CD14-positive monocyte (primary cell): ENCODE measurements around the gene NEO1. TPM values are rescaled to one million over a fixed set of nuclear protein-coding genes. Genes with fewer than 3 reads are reported as not detected.

Source experiments
- DNase-seq, 3 donors: peaks; one replicate each; pipeline ENCODE4 v3.0.0-alpha.2; 2011 to 2022
- H2AFZ ChIP-seq: 2 replicates; pipeline ENCODE4 v1.6.0; 2012; ENCODE audit warnings: mild to moderate bottlenecking, low read depth, low read length, inconsistent platforms; ENCODE audit not compliant: insufficient read depth, poor library complexity, severe bottlenecking
- H3K27ac ChIP-seq, 2 donors: 1 replicate in 1 of 2; 2 replicates in 1 of 2; pipeline ENCODE4 v1.5.1; 2012 to 2013; ENCODE audit warnings: low read length in 2 of 2, control low read depth in 1 of 2, inconsistent platforms in 1 of 2, low read depth in 1 of 2, mild to moderate bottlenecking in 1 of 2
- H3K27me3 ChIP-seq, 2 donors: one replicate each; pipeline versions ENCODE4 v1.6.0 to v1.6.1; 2011 to 2013; ENCODE audit warnings: low read length in 2 of 2; ENCODE audit not compliant: control insufficient read depth in 2 of 2, insufficient read depth in 2 of 2
- H3K36me3 ChIP-seq, 2 donors: replicated peaks in 1 of 2; 1 replicate in 1 of 2; 2 replicates in 1 of 2; pipeline versions ENCODE4 v1.5.1 to v1.6.1; 2012 to 2013; ENCODE audit warnings: low read length in 2 of 2, control low read depth in 1 of 2, inconsistent platforms in 1 of 2, mild to moderate bottlenecking in 1 of 2; ENCODE audit not compliant: insufficient read depth in 2 of 2, control insufficient read depth in 1 of 2
- H3K4me1 ChIP-seq, 2 donors: 1 replicate in 1 of 2; 2 replicates in 1 of 2; pipeline versions ENCODE4 v1.5.1 to v1.6.1; 2012 to 2013; ENCODE audit warnings: low read length in 2 of 2, control low read depth in 1 of 2, inconsistent platforms in 1 of 2, mild to moderate bottlenecking in 1 of 2, moderate library complexity in 1 of 2; ENCODE audit not compliant: insufficient read depth in 2 of 2, control insufficient read depth in 1 of 2
- H3K4me2 ChIP-seq: replicated peaks from 2 replicates; pipeline ENCODE3; 2012; ENCODE audit warnings: low read length, moderate library complexity, mild to moderate bottlenecking; ENCODE audit not compliant: poor library complexity, severe bottlenecking; ENCODE audit errors: extremely low read depth
- H3K4me3 ChIP-seq, 3 experiments: fragments of 200-600 bp in 1 of 3; sonication (generic) in 1 of 3; replicated peaks in 1 of 3; 1 replicate in 2 of 3; 2 replicates in 1 of 3; pipeline ENCODE4 v1.5.1; 2011 to 2013; ENCODE audit warnings: low read length in 3 of 3, mild to moderate bottlenecking in 3 of 3, control low read depth in 2 of 3, low read depth in 2 of 3, inconsistent platforms in 1 of 3, moderate library complexity in 1 of 3
- H3K79me2 ChIP-seq: 2 replicates; pipeline ENCODE4 v1.6.0; 2012; ENCODE audit warnings: mild to moderate bottlenecking, control low read depth, inconsistent platforms, low read length, moderate library complexity; ENCODE audit not compliant: insufficient read depth
- H3K9ac ChIP-seq: 2 replicates; pipeline ENCODE4 v1.6.0; 2017; ENCODE audit warnings: low read length, mild to moderate bottlenecking; ENCODE audit not compliant: insufficient read depth, poor library complexity, severe bottlenecking
- H3K9me3 ChIP-seq, 2 donors: replicated peaks in 1 of 2; 1 replicate in 1 of 2; 2 replicates in 1 of 2; pipeline versions ENCODE4 v1.5.1 to v1.6.1; 2012 to 2013; ENCODE audit warnings: low read length in 2 of 2, control low read depth in 1 of 2; ENCODE audit not compliant: control insufficient read depth in 1 of 2, insufficient read depth in 1 of 2
- H4K20me1 ChIP-seq: 2 replicates; pipeline ENCODE4 v1.6.0; 2012; ENCODE audit warnings: mild to moderate bottlenecking, low read length, control low read depth, moderate library complexity; ENCODE audit not compliant: insufficient read depth
- H3K27ac Mint-ChIP-seq, 7 donors: one replicate each; pipeline ENCODE4 v1.8.0; 2020; ENCODE audit warnings: mild to moderate bottlenecking in 7 of 7, mixed read lengths in 7 of 7, moderate library complexity in 6 of 7, inconsistent platforms in 2 of 7
- H3K27me3 Mint-ChIP-seq, 3 donors: one replicate each; pipeline ENCODE4 v1.8.0; 2021 to 2022; ENCODE audit warnings: low read depth in 3 of 3, mild to moderate bottlenecking in 3 of 3, mixed read lengths in 3 of 3, moderate library complexity in 3 of 3, inconsistent platforms in 1 of 3
- H3K36me3 Mint-ChIP-seq, 2 donors: one replicate each; pipeline ENCODE4 v1.8.0; 2020; ENCODE audit warnings: mixed read lengths in 2 of 2, inconsistent platforms in 1 of 2, mild to moderate bottlenecking in 1 of 2
- H3K4me1 Mint-ChIP-seq: one replicate; pipeline ENCODE4 v1.8.0; 2020; ENCODE audit warnings: mild to moderate bottlenecking, mixed read lengths
- H3K4me3 Mint-ChIP-seq, 2 donors: one replicate each; pipeline ENCODE4 v1.8.0; 2020; ENCODE audit warnings: mild to moderate bottlenecking in 2 of 2, mixed read lengths in 2 of 2, moderate library complexity in 1 of 2
- H3K9me3 Mint-ChIP-seq, 7 donors: one replicate each; pipeline ENCODE4 v1.8.0; 2020 to 2022; ENCODE audit warnings: mixed read lengths in 7 of 7, mild to moderate bottlenecking in 6 of 7, moderate library complexity in 6 of 7, inconsistent platforms in 2 of 7
- CTCF ChIP-seq: fragments of 200-600 bp; IDR thresholded peaks from one replicate; pipeline ENCODE4 v1.8.0; 2022; ENCODE audit warnings: antibody characterized with exemption, mild to moderate bottlenecking
- WGBS: methylation state at CpG from one replicate; pipeline ENCODE4 v1.1.5; 2013; ENCODE audit warnings: missing lambda C conversion rate; ENCODE audit not compliant: insufficient coverage; 5-methylcytosine and 5-hydroxymethylcytosine counted together
- intact Hi-C, 2 donors: fragments of 100-400 bp; cut with micrococcal nuclease; formaldehyde crosslinking; loops; one replicate each; pipeline versions ENCODE4 v1.15.0 to v1.15.1; 2023
- polyA plus RNA-seq, 3 donors: library from polyadenylated mRNA; depleted of rRNA in 1 of 3; unstranded in 2 of 3; stranded (reverse) in 1 of 3; fragments of 300-500 nt in 2 of 3; fragments of >200 nt in 1 of 3; fragmentation: Illumina TruSeq in 2 of 3; gene quantifications; 1 replicate in 2 of 3; 2 replicates in 1 of 3; pipeline ENCODE4 v1.2.3, GENCODE V29; 2012 to 2021

The NEO1 gene
- polyA plus RNA-seq, 3 donors, result 0.03 to 0.06 TPM; not detected in 1

- Histone ChIP-seq H3K36me3 (no peaks in the 10 kb centered on the region), H3K27me3 (peaks cover 0 to 3% of the 10 kb centered on the region in 2 donors), H3K27ac (no peak overlapping the region), H3K4me1 (no peaks in the 10 kb centered on the region), H3K9me3 (no peaks in the 10 kb centered on the region), H4K20me1 (no peaks in the 10 kb centered on the region), H3K4me3 (no peak overlapping the region), H3K4me2 (no peak overlapping the region), H3K9ac (no peak overlapping the region), H2AFZ (no peak overlapping the region), H3K79me2 (no peaks in the 10 kb centered on the region)
- Mint-ChIP-seq H3K27ac (no peak overlapping the region), H3K27me3 (peaks cover 16 to 24% (median 18%) of the 10 kb centered on the region in 3 donors), H3K4me3 (no peak overlapping the region), H3K9me3 (peaks cover 0 to 4% (median 0%) of the 10 kb centered on the region in 7 donors), H3K36me3 (no peaks in the 10 kb centered on the region), H3K4me1 (no peaks in the 10 kb centered on the region)
- TF ChIP-seq CTCF, result no peak
- WGBS, result 91% methylated on average over 7 of the region's 15 CpGs
- no peak for DNase-seq
- intact Hi-C loops, result no loop called here
These were observed 278.2 kb downstream of the NEO1 start for GRCh38 chr15:73330206-73331051.

DNA sequence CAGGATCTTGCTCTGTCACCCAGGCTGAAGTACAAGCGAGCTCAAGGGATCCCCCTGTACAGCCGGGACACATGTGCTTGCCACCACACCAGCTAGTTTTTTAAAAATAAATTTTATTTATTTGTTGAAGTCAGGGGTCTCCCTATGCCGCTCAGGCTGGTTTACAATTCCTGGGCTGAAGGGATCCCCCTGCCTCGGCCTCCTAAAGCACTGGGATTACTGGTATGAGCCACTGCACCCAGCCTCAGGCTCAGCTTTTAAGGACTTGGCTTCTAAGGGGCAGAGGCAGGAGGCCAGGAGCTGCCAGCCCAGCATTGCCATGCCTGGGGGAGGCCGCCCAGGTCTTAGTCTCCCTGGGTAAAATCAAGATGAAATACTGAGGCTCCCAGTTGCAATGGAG, 279.2 kb downstream of the NEO1 start:
- Mint-ChIP-seq H3K4me3 (no peak overlapping the region), H3K27me3 (peaks cover 13 to 17% (median 15%) of the 10 kb centered on the region in 3 donors), H3K27ac (no peak overlapping the region), H3K9me3 (peaks cover 0 to 2% (median 0%) of the 10 kb centered on the region in 7 donors), H3K4me1 (no peaks in the 10 kb centered on the region), H3K36me3 (no peaks in the 10 kb centered on the region)
- Histone ChIP-seq H3K9me3 (no peaks in the 10 kb centered on the region), H3K9ac (no peak overlapping the region), H3K4me2 (no peak overlapping the region), H3K4me1 (no peaks in the 10 kb centered on the region), H3K36me3 (no peaks in the 10 kb centered on the region), H4K20me1 (no peaks in the 10 kb centered on the region), H3K4me3 (no peak overlapping the region), H3K27me3 (peaks cover 0 to under 1% of the 10 kb centered on the region in 2 donors), H3K79me2 (no peaks in the 10 kb centered on the region), H3K27ac (no peak overlapping the region), H2AFZ (no peak overlapping the region)
- WGBS, result 100% methylated on average over 1 of the region's 5 CpGs
- TF ChIP-seq CTCF, result no peak
- DNase-seq, result no peak
- intact Hi-C loops, result no loop called here
